ENCODE data around the gene CRACR2B. TPM values are rescaled to one million over a fixed set of nuclear protein-coding genes. Genes with fewer than 3 reads are reported as not detected.

CRACR2B gene
- total RNA-seq, 2 donors from 2014 or later, result 2.6 to 2.9 TPM

GRCh38 chr11:850775-851763 is 23.4 kb downstream of the CRACR2B start:
- no peaks in the 10 kb centered on the region for H3K9me3 Mint-ChIP-seq
- ATAC-seq, result no peak
- no peaks in the 10 kb centered on the region for H3K36me3 Mint-ChIP-seq
- H3K27ac Mint-ChIP-seq, result no peak overlapping the region
- H3K4me3 Mint-ChIP-seq, result no peak overlapping the region
- H3K27me3 Mint-ChIP-seq, result no peaks in the 10 kb centered on the region
- DNase-seq (ENCODE audit: low spot score), result no peak
- H3K4me1 Mint-ChIP-seq (ENCODE audit: low read depth in 2 of 2), result peaks cover 0 to 3% of the 10 kb centered on the region in 2 donors

- Mint-ChIP-seq H3K36me3 (no peaks in the 10 kb centered on the region), H3K27ac (no peak overlapping the region), H3K27me3 (no peaks in the 10 kb centered on the region), H3K4me3 (no peak overlapping the region), H3K9me3 (no peaks in the 10 kb centered on the region), H3K4me1 (ENCODE audit: low read depth in 2 of 2) (peaks cover 6 to 8% of the 10 kb centered on the region in 2 donors)
- DNase-seq (ENCODE audit: low spot score) (no peak), ATAC-seq (no peak)
Observed at GRCh38 chr11:852762-853161, 25.0 kb downstream of the CRACR2B start.

GRCh38 chr11:853682-854448 is 26.1 kb downstream of the CRACR2B start:
- H3K27me3 Mint-ChIP-seq, result no peaks in the 10 kb centered on the region
- H3K9me3 Mint-ChIP-seq, result no peaks in the 10 kb centered on the region
- ATAC-seq, result no peak

GRCh38 chr11:854601-855329 is 27.0 kb downstream of the CRACR2B start:
- ATAC-seq (no peak), DNase-seq (ENCODE audit: low spot score) (no peak)
- Mint-ChIP-seq H3K9me3 (no peaks in the 10 kb centered on the region), H3K36me3 (no peaks in the 10 kb centered on the region), H3K4me1 (ENCODE audit: low read depth in 2 of 2) (peaks cover 6 to 8% of the 10 kb centered on the region in 2 donors), H3K4me3 (no peak overlapping the region), H3K27me3 (no peaks in the 10 kb centered on the region), H3K27ac (no peak overlapping the region)

More at GRCh38 chr11:853682-854448, 26.1 kb downstream of the CRACR2B start:
- DNase-seq (ENCODE audit: low spot score), result no peak
- peaks cover 6% of the 10 kb centered on the region in 2 donors for H3K4me1 Mint-ChIP-seq (ENCODE audit: low read depth in 2 of 2)
- H3K4me3 Mint-ChIP-seq, result no peak overlapping the region
- no peak overlapping the region for H3K27ac Mint-ChIP-seq
- no peaks in the 10 kb centered on the region for H3K36me3 Mint-ChIP-seq

- H3K9me3 Mint-ChIP-seq, result no peaks in the 10 kb centered on the region
- no peaks in the 10 kb centered on the region for H3K36me3 Mint-ChIP-seq
- no peaks in the 10 kb centered on the region for H3K27me3 Mint-ChIP-seq
Observed at GRCh38 chr11:855330-855674, 27.6 kb downstream of the CRACR2B start.

GRCh38 chr11:855796-856195 is 28.1 kb downstream of the CRACR2B start:
- Mint-ChIP-seq H3K4me3 (no peak overlapping the region), H3K4me1 (ENCODE audit: low read depth in 2 of 2) (peaks cover 6 to 8% of the 10 kb centered on the region in 2 donors), H3K27me3 (no peaks in the 10 kb centered on the region), H3K27ac (no peak overlapping the region), H3K36me3 (no peaks in the 10 kb centered on the region), H3K9me3 (no peaks in the 10 kb centered on the region)
- DNase-seq (ENCODE audit: low spot score), result no peak
- no peak for ATAC-seq

More at GRCh38 chr11:855330-855674, 27.6 kb downstream of the CRACR2B start:
- ATAC-seq, result no peak
- DNase-seq (ENCODE audit: low spot score), result no peak
- Mint-ChIP-seq H3K4me3 (no peak overlapping the region), H3K27ac (no peak overlapping the region), H3K4me1 (ENCODE audit: low read depth in 2 of 2) (peaks cover 6 to 8% of the 10 kb centered on the region in 2 donors)

GRCh38 chr11:856397-856796 is 28.7 kb downstream of the CRACR2B start:
- DNase-seq (ENCODE audit: low spot score) (no peak), ATAC-seq (no peak)
- H3K4me3 Mint-ChIP-seq, result no peak overlapping the region
- no peaks in the 10 kb centered on the region for H3K36me3 Mint-ChIP-seq
- H3K9me3 Mint-ChIP-seq, result no peaks in the 10 kb centered on the region
- no peak overlapping the region for H3K27ac Mint-ChIP-seq
- peaks cover 6 to 8% of the 10 kb centered on the region in 2 donors for H3K4me1 Mint-ChIP-seq (ENCODE audit: low read depth in 2 of 2)
- no peaks in the 10 kb centered on the region for H3K27me3 Mint-ChIP-seq

- H3K9me3 Mint-ChIP-seq, result no peaks in the 10 kb centered on the region
- H3K27ac Mint-ChIP-seq, result no peak overlapping the region
- no peak overlapping the region for H3K4me3 Mint-ChIP-seq
- no peaks in the 10 kb centered on the region for H3K36me3 Mint-ChIP-seq
- ATAC-seq, result no peak
- no peaks in the 10 kb centered on the region for H3K27me3 Mint-ChIP-seq
- DNase-seq (ENCODE audit: low spot score), result no peak
- peaks cover 6 to 8% of the 10 kb centered on the region in 2 donors for H3K4me1 Mint-ChIP-seq (ENCODE audit: low read depth in 2 of 2)
Observed at GRCh38 chr11:858053-858761, 30.5 kb downstream of the CRACR2B start.

GRCh38 chr11:858762-859339 is 31.1 kb downstream of the CRACR2B start:
- Mint-ChIP-seq H3K27me3 (no peaks in the 10 kb centered on the region), H3K4me3 (no peak overlapping the region), H3K27ac (no peak overlapping the region), H3K36me3 (no peaks in the 10 kb centered on the region), H3K4me1 (ENCODE audit: low read depth in 2 of 2) (peaks cover 6 to 8% of the 10 kb centered on the region in 2 donors), H3K9me3 (no peaks in the 10 kb centered on the region)
- no peak for DNase-seq (ENCODE audit: low spot score)
- ATAC-seq, result no peak

- Mint-ChIP-seq H3K4me1 (ENCODE audit: low read depth in 2 of 2) (peaks cover 6 to 8% of the 10 kb centered on the region in 2 donors), H3K9me3 (no peaks in the 10 kb centered on the region), H3K27ac (no peak overlapping the region)
Observed at GRCh38 chr11:859394-860131, 31.8 kb downstream of the CRACR2B start.

GRCh38 chr11:860234-861104 is 32.8 kb downstream of the CRACR2B start:
- Mint-ChIP-seq H3K27me3 (no peaks in the 10 kb centered on the region), H3K4me3 (no peak overlapping the region), H3K9me3 (no peaks in the 10 kb centered on the region), H3K27ac (no peak overlapping the region), H3K4me1 (ENCODE audit: low read depth in 2 of 2) (peaks cover 6 to 8% of the 10 kb centered on the region in 2 donors), H3K36me3 (no peaks in the 10 kb centered on the region)
- ATAC-seq, result no peak
- no peak for DNase-seq (ENCODE audit: low spot score)

More at GRCh38 chr11:859394-860131, 31.8 kb downstream of the CRACR2B start:
- Mint-ChIP-seq H3K36me3 (no peaks in the 10 kb centered on the region), H3K4me3 (no peak overlapping the region), H3K27me3 (no peaks in the 10 kb centered on the region)
- ATAC-seq, result no peak
- no peak for DNase-seq (ENCODE audit: low spot score)

GRCh38 chr11:861105-861479 is 33.4 kb downstream of the CRACR2B start:
- Mint-ChIP-seq H3K9me3 (no peaks in the 10 kb centered on the region), H3K4me3 (no peak overlapping the region), H3K27ac (no peak overlapping the region), H3K4me1 (ENCODE audit: low read depth in 2 of 2) (peaks cover 6 to 8% of the 10 kb centered on the region in 2 donors), H3K36me3 (no peaks in the 10 kb centered on the region), H3K27me3 (no peaks in the 10 kb centered on the region)
- no peak for ATAC-seq
- DNase-seq (ENCODE audit: low spot score), result no peak
